ENCODE data around the gene SCN2A.

DNA sequence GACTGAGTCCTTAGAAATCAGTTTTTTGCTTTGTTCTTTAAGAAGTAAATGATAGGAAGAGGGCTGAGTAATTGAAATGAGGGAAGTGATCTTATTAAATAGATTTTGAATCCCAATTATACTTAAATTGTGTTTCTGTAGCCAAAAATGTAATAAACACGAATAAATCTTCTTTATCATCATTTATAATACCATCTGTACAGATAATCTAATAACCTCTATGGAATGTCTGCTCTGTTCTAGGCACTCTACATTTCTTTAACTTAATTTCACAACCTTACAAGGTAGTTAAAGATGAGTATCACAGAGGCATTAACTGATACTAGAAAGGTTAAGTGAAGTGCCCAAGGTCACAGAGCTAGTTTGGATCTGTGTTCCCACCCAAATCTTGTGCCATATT lies 14.3 kb upstream of the SCN2A start:
- TF ChIP-seq, protein P1, sequence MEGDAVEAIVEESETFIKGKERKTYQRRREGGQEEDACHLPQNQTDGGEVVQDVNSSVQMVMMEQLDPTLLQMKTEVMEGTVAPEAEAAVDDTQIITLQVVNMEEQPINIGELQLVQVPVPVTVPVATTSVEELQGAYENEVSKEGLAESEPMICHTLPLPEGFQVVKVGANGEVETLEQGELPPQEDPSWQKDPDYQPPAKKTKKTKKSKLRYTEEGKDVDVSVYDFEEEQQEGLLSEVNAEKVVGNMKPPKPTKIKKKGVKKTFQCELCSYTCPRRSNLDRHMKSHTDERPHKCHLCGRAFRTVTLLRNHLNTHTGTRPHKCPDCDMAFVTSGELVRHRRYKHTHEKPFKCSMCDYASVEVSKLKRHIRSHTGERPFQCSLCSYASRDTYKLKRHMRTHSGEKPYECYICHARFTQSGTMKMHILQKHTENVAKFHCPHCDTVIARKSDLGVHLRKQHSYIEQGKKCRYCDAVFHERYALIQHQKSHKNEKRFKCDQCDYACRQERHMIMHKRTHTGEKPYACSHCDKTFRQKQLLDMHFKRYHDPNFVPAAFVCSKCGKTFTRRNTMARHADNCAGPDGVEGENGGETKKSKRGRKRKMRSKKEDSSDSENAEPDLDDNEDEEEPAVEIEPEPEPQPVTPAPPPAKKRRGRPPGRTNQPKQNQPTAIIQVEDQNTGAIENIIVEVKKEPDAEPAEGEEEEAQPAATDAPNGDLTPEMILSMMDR (conservative IDR thresholded peaks at IDR 0.05 in 1 of 2, IDR thresholded peaks at IDR 0.05 in 1 of 2; ENCODE audit: extremely low read depth in 1 of 2, insufficient read depth in 1 of 2, low read depth in 1 of 2, low read length in 2 of 2), result no peak
- no peak for TF ChIP-seq EZH2 (IDR thresholded peaks at IDR 0.05; ENCODE audit: borderline replicate concordance, low read length)
